Activated CD8-positive, alpha-beta memory T cell treated with anti-CD3 and anti-CD28 coated beads, Interleukin-2, amount 50 U/mL, for 48 hours (primary cell): Measurements from ENCODE around the gene C6orf47.
"Not testable (repeated sequence)": the region's sequence is repeated elsewhere in the genome, so short reads cannot be mapped to it uniquely, and the experiment has no call there.

ENCODE experiments used
- DNase-seq: peaks from one replicate; pipeline ENCODE4 v3.0.0-alpha.2; 2020

Gene C6orf47, protein sequence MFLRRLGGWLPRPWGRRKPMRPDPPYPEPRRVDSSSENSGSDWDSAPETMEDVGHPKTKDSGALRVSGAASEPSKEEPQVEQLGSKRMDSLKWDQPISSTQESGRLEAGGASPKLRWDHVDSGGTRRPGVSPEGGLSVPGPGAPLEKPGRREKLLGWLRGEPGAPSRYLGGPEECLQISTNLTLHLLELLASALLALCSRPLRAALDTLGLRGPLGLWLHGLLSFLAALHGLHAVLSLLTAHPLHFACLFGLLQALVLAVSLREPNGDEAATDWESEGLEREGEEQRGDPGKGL

DNA sequence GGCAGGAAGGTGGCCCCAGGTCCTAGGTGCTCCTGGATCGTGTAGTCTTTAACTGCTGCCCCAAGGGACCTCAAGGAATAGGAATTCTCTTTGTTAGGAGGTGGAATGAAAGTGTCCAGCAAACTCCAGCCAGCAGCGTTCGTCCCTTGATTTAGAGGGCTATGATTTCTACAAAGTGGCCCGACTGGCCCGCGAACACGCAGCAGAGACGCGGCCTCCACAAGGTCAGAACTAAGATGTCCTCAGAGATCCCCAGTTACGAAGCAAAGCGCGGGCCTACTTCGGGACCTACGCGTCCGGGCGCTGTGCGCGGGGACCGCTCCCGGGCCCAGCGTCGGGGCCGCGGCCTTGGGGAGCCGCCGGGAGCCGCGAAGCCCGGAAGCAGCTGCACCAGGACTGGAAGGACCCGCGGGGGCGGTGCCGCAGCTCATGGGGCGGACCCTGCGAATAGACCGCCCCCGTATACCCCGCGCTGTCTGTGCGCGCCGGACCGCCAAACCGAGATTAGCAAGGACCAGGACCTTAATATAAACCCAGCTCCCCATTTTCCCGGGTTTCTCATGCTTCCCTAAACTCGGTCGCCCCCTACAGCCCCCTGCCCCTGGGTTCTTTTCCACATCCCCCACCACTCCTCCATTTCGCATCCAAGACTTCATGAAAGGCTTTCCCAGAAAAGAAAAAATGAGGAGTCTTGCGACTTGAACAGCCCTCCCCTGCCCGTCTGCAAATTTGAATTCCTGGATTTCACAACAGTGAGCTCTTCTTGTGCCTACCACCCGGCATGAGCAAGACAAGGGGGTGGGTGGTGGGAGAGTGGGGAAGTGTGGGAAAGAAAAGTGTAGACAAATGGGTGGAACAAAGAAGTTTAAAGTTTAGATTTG, at the start of gene C6orf47:
Gene C6orf47 (minus strand): TSS at position 398 of the 881 bp plus-strand sequence. CDS start 831 bp downstream, outside the sequence.
- DNase-seq: peak; percentile 88

DNA sequence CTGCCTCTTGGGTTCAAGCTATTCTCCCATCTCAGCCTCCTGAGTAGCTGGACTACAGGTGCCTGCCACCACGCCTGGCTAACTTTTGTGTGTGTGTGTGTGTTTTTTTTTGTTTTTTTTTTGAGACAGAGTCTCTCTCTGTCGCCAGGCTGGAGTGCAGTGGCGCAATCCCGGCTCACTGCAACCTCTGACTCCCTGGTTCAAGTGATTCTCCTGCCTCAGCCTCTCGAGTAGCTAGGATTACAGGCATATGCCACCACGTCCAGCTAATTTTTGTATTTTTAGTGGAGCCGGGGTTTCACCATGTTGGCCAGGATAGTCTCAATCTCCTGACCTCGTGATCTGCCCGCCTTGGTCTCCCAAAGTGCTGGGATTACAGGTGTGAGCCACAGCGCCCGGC, 48.6 kb upstream of the C6orf47 start:
- DNase-seq: not testable (repeated sequence)

DNA sequence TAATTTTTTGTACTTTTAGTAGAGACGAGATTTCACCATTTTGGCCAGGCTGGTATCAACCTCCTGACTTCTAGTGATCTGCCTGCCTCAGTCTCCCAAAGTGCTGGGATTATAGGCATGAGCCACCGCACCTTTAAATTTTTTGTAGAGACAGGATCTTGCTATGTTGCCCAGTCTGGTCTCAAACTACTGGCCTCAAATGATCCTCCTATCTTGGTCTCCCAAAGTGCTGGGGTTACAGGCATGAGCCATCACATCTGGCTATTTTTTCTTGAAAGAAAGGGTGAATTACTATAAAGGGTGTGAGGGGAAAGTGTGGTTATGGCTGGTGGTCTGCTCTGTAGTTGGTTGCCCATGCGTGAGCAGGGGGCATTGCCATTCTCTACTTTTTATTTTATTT, 47.6 kb upstream of the C6orf47 start:
- DNase-seq: no peak

DNA sequence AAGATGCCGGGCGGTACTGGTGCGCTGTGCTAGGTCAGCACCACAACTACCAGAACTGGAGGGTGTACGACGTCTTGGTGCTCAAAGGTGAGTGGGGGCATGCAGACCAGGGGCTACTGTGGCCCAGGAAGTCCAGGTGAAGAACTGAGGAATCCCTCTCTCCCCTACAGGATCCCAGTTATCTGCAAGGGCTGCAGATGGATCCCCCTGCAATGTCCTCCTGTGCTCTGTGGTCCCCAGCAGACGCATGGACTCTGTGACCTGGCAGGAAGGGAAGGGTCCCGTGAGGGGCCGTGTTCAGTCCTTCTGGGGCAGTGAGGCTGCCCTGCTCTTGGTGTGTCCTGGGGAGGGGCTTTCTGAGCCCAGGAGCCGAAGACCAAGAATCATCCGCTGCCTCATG, 47.1 kb upstream of the C6orf47 start:
- DNase-seq: no peak

DNA sequence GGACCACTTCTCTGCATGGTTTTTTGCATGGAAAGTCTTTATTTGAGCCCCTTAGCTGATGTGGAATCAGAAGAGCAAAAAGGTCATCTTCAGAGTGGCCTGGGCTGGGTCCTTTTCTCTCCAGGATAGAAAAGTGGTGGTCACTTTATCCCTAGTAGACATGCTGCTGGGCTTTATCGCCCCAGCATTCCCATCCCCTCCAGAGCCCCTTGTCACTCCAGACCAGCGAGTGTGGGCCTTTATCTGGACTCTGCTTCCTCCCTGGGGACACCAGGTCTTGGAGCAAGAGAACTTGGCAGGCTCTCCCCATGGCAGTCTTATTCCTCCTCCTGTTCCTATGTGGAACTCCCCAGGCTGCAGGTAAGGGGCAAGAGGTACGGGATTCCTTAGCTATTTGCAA, 46.0 kb upstream of the C6orf47 start, which contains the start of gene LY6G6F:
Gene LY6G6F (plus strand): TSS at position 268 of the 400 bp plus-strand sequence. CDS start 41 bp downstream, at position 309.
- no peak for DNase-seq

DNA sequence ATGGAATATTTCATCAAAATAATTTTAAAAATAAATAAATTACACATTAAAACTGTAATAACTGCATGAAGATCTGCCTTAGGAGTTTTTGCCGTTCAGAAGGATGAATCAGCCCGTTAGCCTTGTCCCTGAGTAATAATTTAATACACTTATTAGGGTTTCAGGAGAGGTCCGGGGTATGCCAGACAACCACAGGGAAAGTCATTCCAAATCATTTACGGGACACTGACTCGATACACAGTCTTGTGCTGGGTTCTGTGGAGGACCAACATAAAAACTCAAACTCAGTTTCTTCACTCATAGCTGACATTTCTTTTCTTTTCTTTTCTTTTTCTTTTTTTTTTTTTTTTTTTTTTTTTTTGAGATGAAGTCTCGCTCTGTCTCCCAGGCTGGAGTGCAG, 45.4 kb upstream of the C6orf47 start:
- DNase-seq: no peak

DNA sequence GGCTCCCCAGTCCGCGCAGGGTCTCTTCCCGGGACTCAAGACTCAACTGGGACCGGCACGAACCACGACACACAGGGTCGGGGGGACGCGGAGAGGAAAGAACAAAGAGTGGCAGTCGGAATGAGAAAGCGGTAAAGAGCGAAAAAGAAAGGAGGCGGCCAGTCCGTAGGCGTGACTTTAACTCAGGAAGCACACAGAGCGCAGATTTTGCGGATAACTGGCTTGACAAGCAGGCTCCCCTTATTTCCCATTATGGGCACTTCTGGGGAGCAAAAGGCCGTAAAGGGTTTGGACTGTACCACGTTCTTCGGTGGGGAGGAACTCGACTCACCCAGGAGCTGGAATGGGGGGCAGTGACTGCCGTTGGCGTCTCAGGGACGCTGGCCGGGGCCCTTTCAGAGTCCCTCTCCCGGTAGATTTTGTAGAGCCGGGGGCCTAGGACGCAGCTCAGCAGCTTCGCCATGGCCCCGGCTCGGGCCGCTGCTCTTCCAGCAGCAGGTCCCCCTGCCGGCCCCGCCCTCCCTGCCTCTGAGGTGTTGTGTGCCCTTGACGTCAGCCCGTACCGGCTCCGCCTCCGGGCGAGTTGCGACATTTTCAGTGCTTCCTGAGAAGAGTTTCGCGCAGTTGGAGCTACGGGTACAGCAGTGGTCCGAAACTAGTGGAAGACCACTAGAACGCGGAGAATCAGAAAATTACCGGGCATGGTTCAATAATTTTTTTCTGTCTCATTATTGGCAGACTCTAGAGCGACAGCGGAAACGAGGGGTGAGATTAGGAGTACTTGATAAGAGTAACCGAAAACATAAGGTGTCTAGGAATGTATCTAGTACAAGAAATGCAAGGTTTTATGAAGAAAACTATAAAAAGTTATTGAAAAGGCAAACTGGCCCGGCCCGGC, 42.5 kb upstream of the C6orf47 start, which contains the start of gene ABHD16A:
Gene ABHD16A (minus strand): TSS at position 506 of the 898 bp plus-strand sequence. CDS start 43 bp downstream, at position 463.
- peak; percentile 96 for DNase-seq

DNA sequence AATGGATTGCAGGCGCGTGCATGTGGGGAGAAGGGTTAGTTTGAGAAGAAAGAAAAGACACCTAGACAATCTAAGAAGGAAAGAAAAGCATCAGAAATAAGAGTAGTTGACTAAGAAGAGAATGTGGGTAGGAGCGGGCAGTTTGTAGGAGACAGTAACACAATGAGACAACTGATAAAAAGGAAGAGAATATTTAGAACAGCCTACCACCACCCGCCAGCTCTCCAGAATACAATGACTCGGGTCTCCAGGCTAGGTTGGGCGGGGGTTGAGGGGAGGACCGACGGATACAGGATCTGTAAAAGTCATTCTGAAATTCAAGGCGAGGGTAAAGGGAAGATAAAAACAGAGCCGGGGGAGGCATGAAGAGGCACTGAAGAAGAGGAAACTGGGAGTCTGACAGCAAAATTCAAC, 41.8 kb upstream of the C6orf47 start:
- DNase-seq: peak; percentile 63

DNA sequence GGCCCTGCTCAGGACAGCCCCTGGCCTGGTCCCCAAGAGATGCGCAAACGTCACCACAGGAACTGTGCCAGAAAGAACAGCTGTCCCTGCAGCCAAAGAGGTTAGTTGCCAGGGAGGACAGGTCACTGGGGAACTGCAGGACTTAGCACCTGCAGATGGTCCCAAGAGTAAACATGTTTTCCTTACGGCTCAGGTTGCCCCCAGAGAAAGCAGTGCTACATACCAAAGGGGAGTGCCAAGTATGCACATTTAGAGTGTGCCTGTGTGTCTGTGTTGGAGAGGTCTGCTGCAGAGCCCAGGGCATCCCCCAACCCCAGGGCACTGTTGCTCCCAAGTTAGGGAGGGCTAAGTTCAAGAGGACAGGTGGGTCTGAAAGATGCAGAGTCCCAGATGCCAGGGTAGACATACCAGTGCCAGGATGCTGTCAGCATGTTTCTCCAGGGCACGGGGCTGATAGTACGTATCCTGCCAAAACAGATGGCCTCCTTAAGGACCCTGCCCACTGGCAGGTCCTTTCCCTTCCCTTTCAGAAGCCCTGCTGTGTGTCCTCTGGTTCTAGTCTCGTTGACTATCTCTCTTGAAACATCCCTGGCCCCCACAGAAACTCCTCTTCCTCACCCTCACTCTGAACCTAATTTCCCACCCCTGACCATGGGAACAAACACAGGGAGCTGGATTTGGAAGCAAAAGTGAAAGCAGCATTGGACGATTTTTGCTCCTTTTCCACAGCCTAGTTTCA, 41.3 kb upstream of the C6orf47 start:
- no peak for DNase-seq

DNA sequence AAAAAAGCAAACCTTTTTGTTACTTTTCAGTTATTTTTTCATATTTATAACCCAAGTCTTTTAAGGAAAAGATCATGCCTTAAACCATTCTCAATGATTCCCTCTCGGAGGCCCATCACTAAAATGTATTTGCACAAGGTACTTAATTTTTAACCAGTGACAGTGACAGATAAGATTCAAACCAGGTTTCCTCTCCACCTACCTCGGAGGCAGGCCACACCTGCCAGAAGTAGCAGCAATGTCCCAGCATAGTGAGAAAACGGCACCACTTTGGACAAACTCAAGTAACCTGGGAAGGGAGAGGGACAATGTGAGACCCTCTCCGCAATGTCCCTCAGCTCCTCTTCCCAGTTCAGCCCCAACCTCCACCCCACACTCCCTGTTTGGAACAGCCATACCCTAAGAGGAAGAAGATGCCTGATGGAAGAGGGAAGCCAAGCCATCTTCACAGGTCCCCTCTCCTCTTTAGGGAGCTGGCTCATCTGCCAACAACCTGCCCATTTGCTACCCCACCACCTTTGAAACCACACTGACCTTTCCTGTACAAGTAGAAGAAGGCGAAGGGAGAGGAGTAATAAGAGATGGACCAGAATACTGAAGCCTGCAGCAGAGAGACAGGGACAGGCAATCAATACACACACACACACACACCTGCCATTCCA, 40.3 kb upstream of the C6orf47 start:
- no peak for DNase-seq

DNA sequence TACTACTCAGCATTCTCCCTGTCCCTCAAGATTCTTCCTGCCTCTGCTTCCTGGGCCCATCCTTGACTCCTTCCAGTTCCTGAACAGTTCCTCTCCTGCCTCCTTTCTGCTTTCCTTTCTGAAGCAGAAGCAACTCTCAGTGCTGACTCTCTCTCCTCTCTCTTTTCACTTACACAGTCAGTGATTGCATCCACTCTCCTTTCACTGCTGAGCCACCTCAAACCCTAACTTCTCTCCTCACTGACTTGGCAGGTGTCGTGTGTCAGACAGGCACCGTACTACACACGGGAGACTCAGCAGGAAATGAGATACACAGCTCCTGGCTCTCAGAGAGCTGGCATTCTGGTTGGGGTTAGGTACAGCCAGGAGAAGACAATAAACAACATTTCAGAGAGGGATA, 37.0 kb upstream of the C6orf47 start:
- DNase-seq: no peak

DNA sequence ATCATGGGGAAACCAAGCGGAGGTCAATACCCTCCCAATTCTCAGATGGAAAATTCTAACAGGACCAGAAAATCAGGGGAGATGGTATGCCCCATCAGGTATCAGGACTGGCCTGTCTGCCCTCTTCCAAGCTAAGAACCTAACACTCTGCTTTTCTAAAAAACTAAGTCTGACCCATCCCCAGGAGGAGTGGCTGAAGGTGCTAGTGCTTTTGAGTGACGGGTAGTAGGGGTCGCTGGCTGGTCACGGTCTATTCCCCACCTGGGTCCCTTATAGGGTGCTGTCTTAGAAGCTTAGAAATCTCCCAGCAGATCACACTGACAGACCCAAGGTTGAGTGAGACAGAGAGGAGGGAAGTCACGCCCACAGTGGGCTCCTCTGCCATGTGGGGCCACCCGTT, 33.0 kb upstream of the C6orf47 start:
- DNase-seq: no peak

DNA sequence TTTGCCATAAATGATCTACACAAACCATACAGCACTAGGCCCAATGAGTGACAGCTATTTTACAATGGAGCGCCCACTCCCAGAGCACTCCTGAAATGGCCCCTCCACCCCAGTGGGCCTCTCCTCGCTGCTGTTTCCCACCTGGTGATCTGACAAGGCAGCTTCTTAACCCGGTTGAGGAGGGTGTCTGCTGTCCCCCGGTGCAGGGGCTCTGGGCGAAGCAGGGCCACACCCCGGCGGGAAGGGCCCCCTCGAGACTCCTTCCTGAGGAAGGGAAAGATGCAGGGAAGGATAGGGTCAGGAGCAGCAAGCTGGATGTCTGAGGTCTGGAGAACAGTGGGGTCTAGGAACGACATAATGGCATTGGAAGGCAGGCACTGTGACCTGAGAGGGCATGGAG, 32.3 kb upstream of the C6orf47 start:
- DNase-seq: no peak

DNA sequence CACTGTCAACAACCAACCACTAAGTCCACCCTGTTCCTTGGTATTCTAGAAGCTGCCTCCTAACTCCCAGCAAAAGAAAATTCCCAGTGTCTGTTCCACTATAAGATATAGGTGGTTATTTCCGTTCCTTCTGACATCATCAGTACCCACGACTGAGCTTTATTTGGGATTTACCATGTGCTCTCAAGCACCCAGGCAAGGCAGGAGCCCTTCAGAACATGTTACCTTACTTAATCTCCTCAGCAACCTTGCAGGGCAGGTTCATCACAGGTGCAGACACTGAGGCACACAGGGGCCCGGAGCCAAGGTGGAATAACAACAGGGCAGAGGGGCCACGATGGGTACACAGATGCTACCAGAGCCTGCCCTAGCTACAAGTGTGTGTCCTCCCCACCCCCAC, 31.8 kb upstream of the C6orf47 start:
- DNase-seq: no peak

DNA sequence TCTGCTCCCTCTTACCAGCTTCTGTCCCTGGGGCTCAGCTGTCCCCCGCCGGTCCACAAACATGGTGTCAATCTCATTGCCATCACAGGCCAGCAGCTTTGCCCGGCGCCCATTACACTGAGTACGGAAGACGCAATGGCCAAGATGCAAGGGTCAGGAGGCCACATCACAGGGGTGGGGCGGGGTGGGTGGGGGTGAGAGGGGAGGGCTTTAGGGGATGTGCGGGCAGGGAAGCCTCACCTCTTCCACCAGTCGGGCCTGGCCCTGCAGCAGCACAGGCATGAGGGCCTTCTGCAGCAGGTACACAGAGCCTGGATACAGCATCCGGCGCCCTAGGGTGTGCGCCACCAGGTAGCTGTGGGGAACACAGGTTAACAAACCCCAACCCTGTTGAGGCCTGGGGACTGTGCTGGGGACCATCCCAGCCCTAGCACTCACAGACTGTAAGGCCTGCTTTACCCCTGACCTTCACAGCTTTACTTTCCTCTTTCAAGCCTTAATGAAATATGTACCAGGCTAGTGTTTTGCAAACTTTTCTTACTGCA, 31.1 kb upstream of the C6orf47 start:
- no peak for DNase-seq

DNA sequence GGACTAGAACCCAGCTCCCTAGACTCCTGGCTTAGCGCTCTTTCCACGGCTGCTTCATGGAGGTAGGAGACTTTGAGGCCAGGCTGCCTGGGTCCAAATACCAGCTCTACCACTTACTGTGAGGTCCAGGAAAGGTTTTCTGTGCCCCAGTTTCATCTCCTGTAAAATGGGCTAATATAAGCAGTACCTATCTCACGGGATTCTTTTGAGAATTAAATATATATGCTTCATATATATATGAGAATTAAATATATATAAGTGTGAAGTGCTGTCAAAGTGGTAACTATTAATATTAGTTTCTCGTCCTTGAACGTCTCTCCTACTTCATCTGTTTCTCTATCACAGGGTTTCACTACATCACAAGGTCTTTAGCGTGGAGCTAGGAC, 30.5 kb upstream of the C6orf47 start:
- no peak for DNase-seq

DNA sequence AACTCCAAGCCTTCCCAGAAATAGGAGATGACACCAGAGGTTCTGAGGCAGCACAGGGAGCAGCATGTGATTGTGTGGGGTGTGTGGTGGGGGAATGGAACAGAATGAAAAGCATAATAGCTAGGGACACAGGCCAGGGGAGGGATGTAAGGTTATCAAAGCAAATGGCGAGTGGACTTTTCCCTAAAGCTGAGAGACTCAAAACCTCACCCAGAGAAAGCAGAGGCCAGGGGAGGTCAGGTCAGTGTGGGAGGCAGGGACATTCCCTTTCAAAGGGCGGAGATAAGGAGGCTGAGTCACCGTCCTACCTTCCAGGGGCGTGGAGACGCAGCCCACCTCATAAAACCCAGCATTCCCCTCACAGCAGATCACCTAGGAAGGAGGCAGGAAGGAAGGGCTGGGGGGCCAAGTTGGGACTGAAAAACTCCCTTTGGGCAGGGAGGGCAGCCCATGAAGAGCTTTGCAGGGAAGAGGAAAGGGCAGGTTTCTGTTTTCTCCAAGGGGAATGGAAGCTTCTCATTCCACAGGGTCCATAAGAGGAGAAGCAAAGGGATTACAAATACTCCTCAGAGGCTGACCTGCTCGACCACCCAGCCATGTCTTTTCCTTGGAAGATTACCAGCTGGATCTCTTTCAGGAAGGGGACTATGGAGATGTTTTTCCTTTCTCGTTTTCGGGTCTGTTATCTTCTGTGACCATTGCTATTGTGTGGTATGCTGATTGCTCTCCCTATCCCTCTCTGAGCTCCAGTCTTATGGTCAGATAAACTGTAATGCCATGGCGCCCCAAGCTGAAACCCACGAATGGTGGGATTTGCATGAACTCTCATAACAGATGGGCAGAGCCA, 29.9 kb upstream of the C6orf47 start:
- DNase-seq: no peak

DNA sequence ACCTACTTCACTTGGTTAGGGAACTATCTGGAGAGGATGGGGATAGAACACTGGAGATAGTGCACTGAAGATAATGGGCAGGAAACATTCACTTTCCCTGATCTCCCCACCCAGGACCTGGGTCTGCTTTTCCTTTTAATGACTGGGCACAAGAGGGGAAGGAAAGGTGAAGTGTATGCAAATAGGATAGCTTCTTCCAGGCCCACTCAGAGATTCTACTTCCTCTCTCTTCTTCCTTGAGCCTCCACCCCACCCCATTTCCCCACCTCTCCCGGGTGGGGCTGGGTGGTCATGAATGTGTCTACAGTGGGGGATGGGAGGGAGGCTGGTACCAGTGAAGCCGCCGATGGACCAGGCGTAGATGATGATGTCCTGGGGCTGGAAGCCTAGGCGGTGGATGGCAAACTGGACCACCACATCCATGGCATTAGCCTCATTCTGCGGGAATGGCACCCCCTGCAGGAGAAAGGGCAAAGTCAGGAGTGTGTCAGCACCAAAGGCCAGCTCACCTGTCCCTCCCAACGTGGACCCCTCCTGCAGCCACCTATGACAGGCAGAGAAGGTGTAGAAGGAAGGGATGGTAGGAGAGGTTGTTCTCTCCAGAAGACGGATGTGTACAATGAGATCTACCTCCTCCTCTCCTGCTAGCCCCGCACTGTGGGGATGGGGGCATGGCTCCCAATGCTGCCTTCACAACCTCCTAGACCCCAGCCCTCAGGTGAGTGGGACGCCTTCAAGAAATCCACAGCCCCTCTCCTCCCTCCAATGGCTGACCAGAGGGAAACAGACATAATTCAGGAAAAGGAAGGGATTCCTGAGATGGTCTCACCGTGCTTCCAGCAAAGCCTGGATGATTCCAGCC, 28.9 kb upstream of the C6orf47 start:
- DNase-seq: no peak
